Suppressor macrophage (primary cell): ENCODE data around the gene AKT3.
"Not testable (repeated sequence)": the region's sequence is repeated elsewhere in the genome, so short reads cannot be mapped to it uniquely, and the experiment has no call there.

Experiments
- DNase-seq, 4 experiments: peaks; one replicate each; pipeline ENCODE4 v3.0.0-alpha.2; 2020 to 2022

Gene AKT3

GRCh38 chr1:243596431-243597062 lies 253.5 kb downstream of the AKT3 start:
- DNase-seq: peak; percentile 40 to 88 (median 64)

DNA sequence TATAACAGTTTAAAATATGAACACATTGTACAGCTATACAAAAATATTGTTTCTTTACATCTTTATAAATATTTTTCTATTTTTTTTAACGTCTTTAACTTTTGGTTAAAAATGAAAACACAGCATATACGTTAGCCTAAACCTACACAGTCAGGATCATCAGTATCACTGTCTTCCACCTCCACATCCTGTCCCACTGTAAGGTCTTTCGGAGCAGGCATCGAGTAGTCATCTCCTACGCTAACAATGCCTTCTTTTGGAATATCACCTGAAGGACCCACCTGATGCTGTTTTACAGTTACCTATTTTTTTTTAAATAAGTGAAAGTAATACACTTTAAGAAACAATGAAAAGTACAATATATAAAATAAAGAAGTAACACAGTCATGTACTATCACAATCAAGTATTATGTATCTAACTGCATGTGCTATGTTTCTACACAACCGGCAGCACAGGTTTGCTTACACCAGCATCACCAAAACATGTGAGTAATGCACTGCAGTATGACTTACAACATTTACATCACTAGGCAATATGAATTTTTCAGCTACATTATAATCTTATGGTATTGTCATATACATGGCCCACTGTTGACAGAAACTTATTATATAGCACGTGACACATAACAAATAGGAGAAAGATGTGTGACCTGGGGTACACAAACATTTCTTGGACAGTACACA lies 254.4 kb downstream of the AKT3 start:
- peak in 3 of 4 experiments; percentile 6 to 50 (median 23) for DNase-seq

- no peak for DNase-seq
These were observed 255.6 kb downstream of the AKT3 start for GRCh38 chr1:243594455-243594854.

- not testable (repeated sequence) for DNase-seq
These were observed 260.8 kb downstream of the AKT3 start for GRCh38 chr1:243589286-243589685.

DNA sequence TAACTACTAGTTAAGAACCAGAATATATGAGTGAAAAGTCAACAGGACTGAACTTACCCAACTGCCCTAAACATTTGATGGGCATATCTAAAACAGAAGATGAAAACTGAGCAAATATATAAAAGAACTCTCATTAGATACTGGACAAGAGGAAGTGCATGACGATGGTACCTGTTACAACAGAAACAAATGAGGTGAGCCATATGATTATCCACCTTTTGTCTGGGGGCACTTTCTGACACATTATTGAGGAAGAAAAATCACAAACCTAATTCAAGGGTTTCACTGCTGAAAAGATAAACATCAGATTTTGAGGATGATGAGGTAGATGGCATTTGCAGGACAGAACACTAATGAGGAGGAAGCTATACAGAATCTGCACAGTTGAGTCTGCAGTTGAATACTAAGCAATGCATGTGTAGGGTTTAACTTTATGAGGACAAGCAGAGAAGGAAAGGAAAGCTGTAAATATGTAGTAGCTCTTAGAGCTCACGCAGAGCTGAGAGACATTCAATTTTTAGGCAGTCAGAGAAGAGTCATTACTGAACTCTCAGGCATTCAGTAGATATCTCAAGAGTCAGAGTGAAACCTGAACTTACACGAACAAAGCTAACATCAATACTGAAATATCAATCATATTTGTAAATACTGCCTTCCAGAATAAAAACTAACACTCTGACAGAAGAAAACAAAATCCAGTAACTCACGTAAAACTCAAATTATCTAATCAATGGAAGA lies 262.1 kb downstream of the AKT3 start:
- DNase-seq: no peak

- no peak for DNase-seq
These were observed 262.8 kb downstream of the AKT3 start for GRCh38 chr1:243587285-243587684.

- no peak for DNase-seq
These were observed 264.1 kb downstream of the AKT3 start for GRCh38 chr1:243585982-243586381.

- no peak for DNase-seq
These were observed 267.7 kb downstream of the AKT3 start for GRCh38 chr1:243582326-243582725.

DNA sequence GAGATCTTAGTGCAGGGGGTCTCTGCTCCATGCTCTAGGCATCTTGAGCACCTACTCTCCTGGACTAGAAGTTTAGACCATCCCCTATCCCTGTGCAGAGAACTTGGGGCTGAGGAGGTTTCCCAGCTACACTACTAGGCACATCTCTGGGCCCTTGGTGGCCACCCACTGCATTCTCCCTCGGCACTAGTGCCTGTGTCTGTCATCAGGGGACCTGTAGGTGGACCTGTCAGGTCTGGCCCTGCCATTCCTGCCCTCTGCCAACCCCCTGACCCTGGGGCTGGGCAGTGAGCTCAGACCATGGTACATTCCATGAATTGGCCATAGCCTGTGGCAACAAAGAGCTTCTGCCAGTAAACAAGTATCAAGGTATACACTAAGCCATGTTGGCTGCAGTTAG lies 269.1 kb downstream of the AKT3 start:
- DNase-seq: no peak

DNA sequence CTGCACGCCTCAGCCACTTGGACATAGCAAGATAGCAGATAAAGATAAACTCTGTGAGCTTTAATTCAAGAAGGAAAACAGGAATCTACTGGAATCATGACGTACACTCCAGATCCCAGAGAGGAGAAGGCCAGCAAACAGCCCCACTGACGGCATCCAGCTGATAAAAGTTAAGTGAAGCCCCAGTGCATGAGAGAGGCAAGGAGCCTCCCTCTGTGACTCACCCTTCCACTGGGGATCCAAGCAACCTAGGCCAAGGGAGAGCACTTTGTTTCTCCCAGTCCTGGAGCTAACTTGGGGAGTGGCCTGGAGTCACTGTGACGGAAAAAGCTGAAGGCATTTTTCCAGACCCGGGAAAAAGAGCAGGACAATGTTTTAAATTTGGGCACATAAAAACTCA lies 270.0 kb downstream of the AKT3 start:
- no peak for DNase-seq

GRCh38 chr1:243575070-243575469 lies 275.0 kb downstream of the AKT3 start:
- DNase-seq: no peak

DNA sequence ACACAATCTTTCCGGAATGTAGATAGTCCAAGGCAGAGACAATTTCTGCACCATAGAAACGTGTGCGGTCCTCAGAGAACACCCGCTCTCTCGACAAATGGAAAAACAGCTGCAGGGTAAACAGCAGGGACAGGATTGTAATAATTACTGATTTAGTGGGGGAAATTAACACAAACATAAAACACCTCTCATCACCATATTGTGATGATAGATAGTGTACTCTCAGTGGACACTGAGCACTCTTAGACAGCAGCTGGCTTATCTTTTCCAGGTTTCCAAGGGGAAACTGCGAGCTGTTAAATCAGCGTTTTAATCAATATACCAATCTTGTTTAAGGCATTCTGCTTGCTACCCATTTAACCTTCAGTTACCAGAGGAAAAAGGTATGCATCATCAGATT lies 277.1 kb downstream of the AKT3 start:
- DNase-seq: no peak

GRCh38 chr1:243568793-243569192 lies 281.2 kb downstream of the AKT3 start:
- DNase-seq: no peak

- no peak for DNase-seq
These were observed 285.2 kb downstream of the AKT3 start for GRCh38 chr1:243564814-243565213.

GRCh38 chr1:243563732-243564131 lies 286.3 kb downstream of the AKT3 start:
- DNase-seq: no peak

DNA sequence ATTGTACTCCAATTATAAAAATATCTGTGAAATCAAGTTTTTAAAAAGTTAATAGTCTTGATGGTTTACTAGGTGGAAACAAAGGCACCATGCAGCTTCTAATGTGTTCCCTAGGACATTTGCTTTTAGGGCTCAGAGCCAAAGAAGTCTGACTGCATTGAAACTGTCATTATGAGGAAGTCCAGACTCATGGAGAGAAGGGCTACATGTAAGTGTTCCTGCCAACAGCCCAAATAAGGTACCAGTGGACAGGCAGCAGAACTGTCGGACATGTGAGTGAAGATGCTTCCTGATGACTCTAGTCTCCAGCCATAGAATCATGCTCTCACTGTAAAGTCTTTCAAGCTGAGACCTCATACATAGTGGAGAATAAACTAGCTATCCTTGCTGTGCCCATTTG lies 287.6 kb downstream of the AKT3 start:
- DNase-seq: peak; percentile 12 to 48 (median 32)

GRCh38 chr1:243561588-243562319 lies 288.3 kb downstream of the AKT3 start:
- no peak for DNase-seq

GRCh38 chr1:243559575-243560162 lies 290.4 kb downstream of the AKT3 start:
- DNase-seq: peak in 2 of 4 experiments; percentile 4 to 5

DNA sequence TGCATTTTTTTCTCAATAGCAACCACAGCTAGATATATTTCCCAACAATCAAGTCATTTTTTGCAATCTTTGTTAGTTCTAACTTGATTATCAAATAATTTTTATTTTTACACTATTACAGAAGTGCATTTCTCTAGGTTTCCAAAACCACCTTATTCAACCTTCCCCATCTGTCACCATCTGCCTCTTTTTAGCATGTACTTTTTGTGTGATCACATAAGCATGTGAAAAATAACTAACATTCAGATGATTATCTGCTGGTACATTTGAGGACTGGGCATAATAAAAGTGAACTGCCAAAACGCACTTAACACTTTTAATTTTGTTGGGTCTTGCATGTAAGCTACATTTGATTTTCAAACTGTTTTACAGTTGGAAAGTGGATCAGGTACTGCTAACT lies 291.5 kb downstream of the AKT3 start:
- no peak for DNase-seq

- no peak for DNase-seq
These were observed 292.2 kb downstream of the AKT3 start for GRCh38 chr1:243557866-243558265.

GRCh38 chr1:243554686-243555085 lies 295.4 kb downstream of the AKT3 start:
- no peak for DNase-seq

DNA sequence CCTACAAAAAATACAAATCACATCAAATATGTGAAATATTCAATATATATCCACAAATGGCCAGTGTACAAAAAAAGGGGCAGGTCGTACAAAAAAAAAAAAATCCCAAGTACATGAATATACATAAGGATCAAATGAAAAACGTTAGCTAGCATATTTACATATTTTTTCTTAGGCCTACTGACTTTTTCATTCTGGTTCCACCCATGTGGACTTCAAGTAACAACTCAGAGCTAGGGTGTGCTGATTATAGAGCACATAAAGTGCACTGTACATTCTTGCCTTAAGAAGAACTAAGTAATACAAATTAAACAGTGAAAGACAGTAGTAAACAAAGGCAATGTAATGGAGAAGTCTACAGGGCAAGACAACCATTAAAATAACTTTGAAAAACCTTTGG lies 297.0 kb downstream of the AKT3 start:
- DNase-seq: no peak

DNA sequence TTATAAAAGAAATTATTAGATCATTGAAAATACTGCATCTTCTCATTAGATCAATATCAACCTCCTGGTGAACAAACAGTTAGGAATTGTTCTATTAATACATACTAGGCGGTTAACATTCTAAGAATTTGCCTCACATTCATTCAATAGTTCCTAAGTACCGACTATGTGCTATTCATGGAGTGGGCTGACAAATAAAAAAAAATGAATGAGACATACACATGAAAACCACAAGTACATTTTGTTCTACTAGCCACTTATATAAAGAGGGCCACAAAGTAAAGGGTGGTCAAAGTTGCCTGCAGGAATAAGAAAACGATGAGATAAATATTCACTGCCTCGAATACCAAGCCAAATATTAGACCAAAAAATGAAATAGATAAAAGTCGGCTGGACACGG lies 299.8 kb downstream of the AKT3 start:
- no peak for DNase-seq
